GM19240 (cell line): Measurements from ENCODE around the gene TATDN3.
A peak's percentile ranks its signal among the peaks of the same experiment; 100 is the strongest.
"Not testable (repeated sequence)": the region's sequence is repeated elsewhere in the genome, so short reads cannot be mapped to it uniquely, and the experiment has no call there.

Source experiments
- DNase-seq: peaks from one replicate; pipeline ENCODE4 v3.0.0; 2011; ENCODE audit warnings: low spot score; ENCODE audit not compliant: insufficient read length

Gene TATDN3

GRCh38 chr1:212791676-212792395 lies at the start of gene TATDN3, which contains the start of gene NSL1:
Gene TATDN3, plus strand, starts transcription at chr1:212791894. Its CDS starts 28 bp downstream, at chr1:212791922.
Gene NSL1, minus strand, starts transcription at chr1:212791777. Its CDS starts 14 bp downstream, at chr1:212791763.
- peak; percentile 13 for DNase-seq

- no peak for DNase-seq
Measured at GRCh38 chr1:212743901-212744475, 47.7 kb upstream of the TATDN3 start.

GRCh38 chr1:212745303-212745702 lies 46.4 kb upstream of the TATDN3 start:
- no peak for DNase-seq

- DNase-seq: no peak
Measured at GRCh38 chr1:212746546-212746945, 45.1 kb upstream of the TATDN3 start.

GRCh38 chr1:212749821-212750535 lies 41.7 kb upstream of the TATDN3 start:
- DNase-seq: no peak

- no peak for DNase-seq
Measured at GRCh38 chr1:212752252-212752933, 39.3 kb upstream of the TATDN3 start.

- DNase-seq: no peak
Measured at GRCh38 chr1:212752934-212753497, 38.7 kb upstream of the TATDN3 start.

GRCh38 chr1:212753749-212754148 lies 37.9 kb upstream of the TATDN3 start:
- DNase-seq: no peak

GRCh38 chr1:212754193-212754592 lies 37.5 kb upstream of the TATDN3 start:
- no peak for DNase-seq

GRCh38 chr1:212754680-212755079 lies 37.0 kb upstream of the TATDN3 start:
- DNase-seq: no peak

- no peak for DNase-seq
Measured at GRCh38 chr1:212759683-212760082, 32.0 kb upstream of the TATDN3 start.

- no peak for DNase-seq
Measured at GRCh38 chr1:212760126-212760823, 31.4 kb upstream of the TATDN3 start.

- no peak for DNase-seq
Measured at GRCh38 chr1:212762234-212762633, 29.5 kb upstream of the TATDN3 start.

- DNase-seq: no peak
Measured at GRCh38 chr1:212762839-212763238, 28.9 kb upstream of the TATDN3 start.

- not testable (repeated sequence) for DNase-seq
Measured at GRCh38 chr1:212764718-212765281, 26.9 kb upstream of the TATDN3 start.

- DNase-seq: not testable (repeated sequence)
Measured at GRCh38 chr1:212766825-212767224, 24.9 kb upstream of the TATDN3 start.

GRCh38 chr1:212769459-212770167 lies 22.1 kb upstream of the TATDN3 start:
- no peak for DNase-seq

GRCh38 chr1:212771341-212771740 lies 20.4 kb upstream of the TATDN3 start:
- DNase-seq: no peak

- no peak for DNase-seq
Measured at GRCh38 chr1:212773011-212773410, 18.7 kb upstream of the TATDN3 start.

- no peak for DNase-seq
Measured at GRCh38 chr1:212774584-212774983, 17.1 kb upstream of the TATDN3 start.
